ENCODE results near the gene DRGX.

The DRGX gene

DNA sequence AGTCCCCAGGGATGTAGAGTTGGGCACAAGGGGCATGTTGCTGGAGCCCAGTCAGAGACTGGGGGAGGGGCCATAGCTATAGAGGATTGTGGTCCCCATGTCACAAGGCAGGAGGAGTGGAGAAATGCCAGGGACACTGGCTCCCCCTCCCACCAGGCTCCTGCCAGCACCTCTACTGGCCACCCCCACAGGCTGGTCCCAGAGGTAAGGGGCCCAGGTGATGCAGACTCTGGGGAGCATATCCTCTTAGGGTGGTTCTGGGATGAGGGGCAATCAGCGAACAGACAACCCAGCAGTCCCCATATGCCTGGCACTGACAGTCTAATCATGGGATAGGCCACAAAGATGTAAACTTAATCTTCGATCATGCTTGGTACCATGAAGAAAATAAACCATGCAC lies 75.7 kb downstream of the DRGX start:
- DNase-seq (ENCODE audit: low read depth in 2 of 2) = no peak

DNA sequence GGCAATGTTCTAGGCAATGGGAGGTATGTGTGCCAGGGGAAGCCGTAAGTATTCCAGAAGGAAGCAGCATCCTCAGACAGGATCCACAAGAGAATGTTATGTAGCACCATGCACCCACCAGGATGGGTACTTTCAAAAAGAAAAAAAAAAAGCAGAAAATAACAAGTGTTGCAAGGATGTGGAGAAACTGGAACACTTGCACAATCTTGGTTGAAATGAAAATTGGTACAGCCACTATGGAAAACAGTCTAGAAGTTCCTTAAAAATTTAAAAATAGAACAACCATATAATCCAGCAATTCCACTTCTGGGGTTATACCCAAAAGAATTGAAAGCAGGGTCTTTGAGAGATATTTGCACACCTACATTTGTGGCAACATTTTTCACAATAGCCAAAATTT lies 76.7 kb downstream of the DRGX start:
- no peak for DNase-seq (ENCODE audit: low read depth in 2 of 2)

DNA sequence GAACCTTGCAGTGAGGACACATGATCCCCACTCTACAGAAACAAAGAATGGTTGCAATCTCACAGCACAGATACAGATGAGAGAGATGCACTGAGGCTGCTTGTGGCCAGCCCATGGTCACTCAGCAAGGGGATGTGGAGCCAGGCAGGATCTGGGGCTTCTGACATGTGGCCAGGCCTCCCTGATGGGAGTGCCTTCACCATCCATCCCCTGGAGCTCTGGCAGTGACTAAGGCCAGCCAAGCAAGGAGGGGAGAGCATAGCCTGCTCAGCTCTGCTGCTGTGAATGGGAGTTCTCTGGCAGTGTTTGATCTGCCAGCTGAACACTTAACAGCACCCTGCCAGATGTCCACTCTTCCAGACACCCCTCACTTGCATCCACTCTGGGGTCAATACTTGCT lies 77.1 kb downstream of the DRGX start:
- no peak for DNase-seq (ENCODE audit: low read depth in 2 of 2)

DNA sequence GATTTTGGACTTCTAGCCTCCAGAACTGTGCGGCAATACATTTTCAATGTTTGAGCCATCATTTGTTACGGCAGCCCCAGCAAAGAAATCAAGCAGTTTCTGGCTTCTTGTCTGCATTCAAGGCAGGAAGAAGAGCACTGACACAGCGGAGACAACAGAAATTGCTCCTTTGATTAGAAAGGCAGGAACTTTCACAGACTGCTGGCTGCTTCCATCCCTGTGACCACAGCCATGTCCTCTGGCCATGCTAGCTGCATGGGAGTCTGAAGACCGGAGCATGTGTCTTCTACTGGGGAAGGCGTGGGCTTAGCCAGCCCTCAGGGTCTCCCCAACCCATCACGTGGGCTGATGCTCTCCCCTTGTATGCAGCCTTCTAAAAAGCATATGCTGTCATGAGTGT lies 77.9 kb downstream of the DRGX start:
- DNase-seq (ENCODE audit: low read depth in 2 of 2) = no peak

DNA sequence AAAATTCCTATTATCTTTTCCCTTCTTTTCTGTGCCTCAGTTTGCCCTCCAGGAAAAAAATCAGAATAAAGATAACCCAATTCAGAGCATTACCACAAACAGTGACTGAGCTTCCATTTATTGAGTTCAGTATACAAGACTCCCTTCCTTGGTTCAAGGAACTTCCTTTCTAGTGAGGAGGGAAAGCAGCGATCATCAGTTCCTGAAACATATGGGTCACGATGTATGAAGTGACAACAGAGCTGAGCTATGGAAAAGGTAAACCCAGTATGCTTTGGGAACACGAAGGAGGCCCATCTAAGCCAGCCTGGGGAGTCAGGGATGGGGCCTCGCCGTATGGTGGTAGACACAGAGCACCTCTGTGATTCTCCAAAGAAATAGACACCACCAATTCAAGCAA lies 81.1 kb downstream of the DRGX start:
- DNase-seq (ENCODE audit: low read depth in 2 of 2) = no peak

All from activated CD4-positive, alpha-beta T cell treated with anti-CD3 and anti-CD28 coated beads for 24 hours (primary cell).